Measurements from ENCODE around the gene FOXP1.

DNA sequence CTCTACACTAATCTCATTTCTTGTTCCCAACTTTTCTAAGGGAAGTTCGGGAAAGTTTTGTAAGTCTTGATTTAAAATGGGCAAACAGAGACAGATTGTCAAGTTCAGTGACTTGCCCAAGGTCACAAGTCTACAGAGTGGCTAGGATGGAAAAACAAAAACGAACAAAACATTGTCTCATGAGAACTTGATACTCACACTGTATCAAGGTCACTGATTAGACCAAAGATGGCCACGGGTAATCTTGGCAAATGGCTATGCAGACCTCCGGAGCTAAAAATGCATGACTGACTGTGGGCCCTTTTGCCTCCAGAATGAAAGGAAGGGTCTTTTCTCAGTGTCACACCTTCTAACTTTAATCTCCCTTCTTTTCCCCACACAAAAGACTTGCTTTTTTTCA lies 460.9 kb downstream of the FOXP1 start:
- TF ChIP-seq, protein P1, sequence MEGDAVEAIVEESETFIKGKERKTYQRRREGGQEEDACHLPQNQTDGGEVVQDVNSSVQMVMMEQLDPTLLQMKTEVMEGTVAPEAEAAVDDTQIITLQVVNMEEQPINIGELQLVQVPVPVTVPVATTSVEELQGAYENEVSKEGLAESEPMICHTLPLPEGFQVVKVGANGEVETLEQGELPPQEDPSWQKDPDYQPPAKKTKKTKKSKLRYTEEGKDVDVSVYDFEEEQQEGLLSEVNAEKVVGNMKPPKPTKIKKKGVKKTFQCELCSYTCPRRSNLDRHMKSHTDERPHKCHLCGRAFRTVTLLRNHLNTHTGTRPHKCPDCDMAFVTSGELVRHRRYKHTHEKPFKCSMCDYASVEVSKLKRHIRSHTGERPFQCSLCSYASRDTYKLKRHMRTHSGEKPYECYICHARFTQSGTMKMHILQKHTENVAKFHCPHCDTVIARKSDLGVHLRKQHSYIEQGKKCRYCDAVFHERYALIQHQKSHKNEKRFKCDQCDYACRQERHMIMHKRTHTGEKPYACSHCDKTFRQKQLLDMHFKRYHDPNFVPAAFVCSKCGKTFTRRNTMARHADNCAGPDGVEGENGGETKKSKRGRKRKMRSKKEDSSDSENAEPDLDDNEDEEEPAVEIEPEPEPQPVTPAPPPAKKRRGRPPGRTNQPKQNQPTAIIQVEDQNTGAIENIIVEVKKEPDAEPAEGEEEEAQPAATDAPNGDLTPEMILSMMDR (IDR thresholded peaks at IDR 0.05): no peak
- TF ChIP-seq POLR2A (IDR thresholded peaks at IDR 0.05): no peak
